ENCODE results near the gene MET.

Gene MET

DNA sequence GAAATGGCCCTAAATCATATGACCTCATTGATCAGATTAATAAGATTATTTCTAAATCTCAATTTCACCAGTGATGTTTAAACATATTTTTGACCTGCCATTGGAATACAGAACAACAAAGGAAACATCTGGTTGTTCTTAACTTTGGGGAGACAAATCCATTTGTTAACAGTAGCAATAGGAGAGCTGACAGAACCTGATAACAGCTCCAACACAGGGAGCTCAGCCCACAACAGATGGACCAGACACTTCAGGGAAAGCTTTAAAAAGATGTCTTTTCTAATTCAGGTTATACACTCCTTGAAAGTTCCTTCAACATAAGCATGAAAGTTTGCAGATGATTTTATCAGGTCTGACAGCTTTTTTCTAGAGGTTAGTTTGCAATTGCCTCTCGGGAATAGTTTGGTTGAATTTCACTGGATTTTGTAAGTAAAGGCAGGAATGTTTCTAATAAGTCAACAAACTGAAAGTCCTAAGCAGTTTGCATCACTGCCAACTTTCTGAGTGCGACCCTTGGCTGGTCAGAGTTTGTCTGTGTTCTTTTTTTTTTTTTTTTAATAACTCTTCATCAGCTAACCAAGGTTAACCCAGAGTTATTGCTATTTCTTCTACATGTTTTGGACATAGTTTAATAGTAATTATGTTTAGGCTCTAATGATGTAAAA is 6.5 kb upstream of the MET start:
- no peak for DNase-seq

DNA sequence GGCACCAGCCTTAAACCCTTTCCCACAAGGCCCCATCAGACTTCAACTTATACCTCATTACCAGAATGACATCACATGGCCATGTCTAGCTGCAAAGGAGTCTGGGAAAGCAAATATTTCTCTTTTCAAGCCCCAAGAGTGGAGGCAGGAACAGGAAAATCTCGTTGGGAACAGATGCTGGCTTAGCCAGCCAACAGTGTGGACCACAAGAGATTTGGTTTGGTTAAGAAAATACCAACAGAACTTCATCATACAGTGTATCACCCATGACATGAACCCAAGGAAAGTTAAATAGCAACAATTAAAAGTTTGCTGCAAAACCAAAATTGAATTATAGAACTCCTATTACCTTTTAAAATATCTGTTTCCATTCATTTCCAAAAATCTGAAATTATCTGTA is 2.2 kb upstream of the MET start:
- DNase-seq, result no peak

GRCh38 chr7:116670409-116671015 is 1.5 kb upstream of the MET start:
- DNase-seq, result no peak

DNA sequence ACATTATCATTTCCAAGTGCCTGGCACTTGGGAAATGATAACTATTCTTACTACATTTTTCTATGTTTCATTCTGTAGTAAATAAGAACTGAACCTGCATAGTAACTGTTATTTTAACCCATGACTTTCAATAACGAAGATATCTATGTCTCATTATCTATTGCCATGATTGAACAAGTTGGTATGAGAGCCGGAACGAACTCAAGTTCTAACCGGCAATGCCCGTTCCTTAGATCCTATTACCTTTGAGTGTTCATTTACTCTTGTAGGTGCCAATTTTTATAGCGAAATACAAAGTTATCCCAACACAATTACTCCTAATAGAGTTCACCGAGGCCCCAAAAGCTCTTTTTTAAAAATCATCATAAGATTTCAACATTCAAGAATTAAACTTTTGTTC is 885 bp upstream of the MET start:
- DNase-seq, result no peak

- DNase-seq, result no peak
These were observed 830 bp downstream of the MET start for GRCh38 chr7:116672596-116673456.

GRCh38 chr7:116673457-116673865 is 1.5 kb downstream of the MET start:
- DNase-seq, result no peak

- DNase-seq, result no peak
These were observed 2.6 kb downstream of the MET start for GRCh38 chr7:116674508-116675173.

GRCh38 chr7:116675812-116676355 is 3.9 kb downstream of the MET start:
- DNase-seq, result no peak

- no peak for DNase-seq
These were observed 6.8 kb downstream of the MET start for GRCh38 chr7:116678780-116679179.

GRCh38 chr7:116679500-116679899 is 7.5 kb downstream of the MET start:
- peak; percentile 31 for DNase-seq

DNA sequence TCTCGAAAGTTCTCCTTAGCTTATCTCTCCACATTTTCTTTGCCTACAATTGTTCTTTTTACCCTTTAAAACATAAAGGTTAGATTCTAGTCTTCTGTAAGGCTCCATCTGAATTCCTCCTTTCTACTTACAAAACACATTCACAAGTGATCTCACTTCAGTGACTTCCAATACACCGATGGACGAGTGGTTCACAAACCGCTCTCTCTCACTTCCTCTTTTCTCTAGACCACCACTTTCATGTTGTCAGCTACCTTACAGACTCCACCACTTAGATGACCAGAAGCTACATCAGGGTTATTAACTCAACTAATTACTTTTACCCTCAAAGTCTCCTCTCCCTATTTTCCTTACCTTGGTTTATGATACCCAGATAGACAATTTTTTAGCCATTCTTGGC is 11.8 kb downstream of the MET start:
- DNase-seq, result no peak

GRCh38 chr7:116686033-116686432 is 14.0 kb downstream of the MET start:
- no peak for DNase-seq

- no peak for DNase-seq
These were observed 14.9 kb downstream of the MET start for GRCh38 chr7:116686812-116687419.

DNA sequence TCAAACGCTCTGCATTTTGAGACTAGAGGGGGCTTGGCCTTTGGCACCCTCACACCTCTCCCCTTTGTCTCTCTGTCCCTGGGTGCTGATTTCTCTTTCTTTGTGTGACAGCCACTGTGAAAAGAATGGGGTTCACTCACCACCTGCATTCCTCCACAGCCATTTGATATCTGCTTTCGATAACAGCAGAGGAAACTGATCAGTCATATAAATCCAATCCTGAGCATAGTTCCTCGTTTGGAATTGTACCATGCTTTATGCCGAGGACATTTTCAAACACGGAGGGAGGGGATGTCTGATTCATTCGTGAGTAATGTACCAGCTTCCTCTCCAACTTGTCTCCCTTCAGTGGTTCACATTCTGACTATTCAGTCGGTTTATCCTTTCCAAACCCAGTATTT is 15.8 kb downstream of the MET start:
- DNase-seq, result no peak

DNA sequence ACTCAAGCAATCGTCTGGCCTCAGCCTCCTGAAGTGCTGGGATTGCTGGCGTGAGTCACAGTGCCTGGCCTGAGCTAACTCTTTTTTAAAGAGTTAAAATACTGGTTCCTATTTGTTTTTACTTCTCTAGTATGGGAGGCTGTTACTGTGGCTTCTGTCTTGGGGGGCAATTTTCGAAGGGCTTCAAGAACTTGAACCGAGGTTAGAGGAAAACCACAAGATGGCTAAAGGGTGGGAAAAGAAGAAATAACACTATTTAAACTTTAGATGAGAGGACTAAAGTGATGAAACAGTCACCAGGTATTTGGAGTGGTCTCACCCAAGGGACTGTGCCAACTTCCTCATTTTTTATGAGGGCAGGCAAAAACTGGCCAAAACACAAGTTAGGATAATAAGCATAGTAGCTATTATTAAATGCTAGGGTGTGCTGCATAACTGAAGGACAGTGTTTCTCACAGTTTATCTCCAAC is 17.8 kb downstream of the MET start:
- DNase-seq, result no peak

- no peak for DNase-seq
These were observed 19.7 kb downstream of the MET start for GRCh38 chr7:116691664-116692063.

DNA sequence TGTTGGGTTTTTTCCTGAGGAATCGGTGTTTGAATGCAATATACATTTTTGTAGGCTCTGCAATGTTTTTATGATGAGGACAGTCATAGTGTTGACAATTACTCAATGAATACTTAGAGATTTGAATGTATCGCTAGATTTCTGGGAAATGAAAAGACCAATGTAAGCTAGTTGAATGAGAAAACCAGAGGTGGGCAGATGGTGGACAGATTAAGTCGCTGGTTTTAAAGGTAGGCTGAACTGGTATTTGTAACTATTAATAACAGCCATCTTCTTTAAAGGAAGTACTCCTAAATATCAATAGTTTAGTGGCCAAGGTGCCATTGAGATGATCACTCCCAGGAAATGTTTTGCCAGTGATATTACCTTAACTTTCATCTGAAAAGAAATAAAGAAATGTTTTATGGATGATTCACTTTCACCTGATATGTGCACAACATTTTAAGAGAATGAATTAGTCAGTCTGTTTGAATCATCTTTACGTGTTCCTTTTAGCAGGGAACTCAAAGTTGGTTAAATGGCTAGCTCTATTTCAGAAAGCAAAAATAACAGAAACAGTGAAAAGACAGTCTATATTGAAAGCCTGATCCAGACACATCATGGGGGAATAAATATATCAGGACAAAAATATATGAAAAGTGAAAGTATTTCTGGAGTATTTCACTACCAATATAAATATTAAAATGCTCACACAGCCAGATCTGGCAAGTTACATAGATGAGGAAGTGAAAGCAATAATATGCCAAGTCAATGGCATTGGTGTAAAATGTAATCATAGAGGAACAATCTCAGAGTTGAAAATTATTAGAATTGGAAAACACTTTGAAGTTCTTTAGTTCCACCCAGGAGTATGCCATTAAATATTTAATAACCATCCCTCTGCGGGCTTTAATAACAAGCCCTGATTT is 20.7 kb downstream of the MET start:
- DNase-seq, result no peak

GRCh38 chr7:116696707-116697106 is 24.7 kb downstream of the MET start:
- no peak for DNase-seq

- DNase-seq, result no peak
These were observed 25.2 kb downstream of the MET start for GRCh38 chr7:116697152-116697551.

GRCh38 chr7:116697761-116698160 is 25.8 kb downstream of the MET start:
- DNase-seq, result no peak

- no peak for DNase-seq
These were observed 26.4 kb downstream of the MET start for GRCh38 chr7:116698396-116698795.

All from NCI-H1417 treated with DMSO at 0.1 percent for 48 hours (cell line).